Immature natural killer cell (primary cell): ENCODE data around the gene C4orf33. TPM values are rescaled to one million over a fixed set of nuclear protein-coding genes. Genes with fewer than 3 reads are reported as not detected.
"Not testable (repeated sequence)": the region's sequence is repeated elsewhere in the genome, so short reads cannot be mapped to it uniquely, and the experiment has no call there.

Experiments
- DNase-seq, 3 donors: peaks; one replicate each; pipeline ENCODE4 v3.0.0; 2022; ENCODE audit warnings: mixed read lengths in 1 of 3
- H3K27ac Mint-ChIP-seq, 6 donors: one replicate each; pipeline ENCODE4 v1.8.0; 2020; ENCODE audit warnings: mixed read lengths in 6 of 6, mild to moderate bottlenecking in 5 of 6, inconsistent platforms in 4 of 6, moderate library complexity in 3 of 6
- H3K27me3 Mint-ChIP-seq, 3 donors: one replicate each; pipeline ENCODE4 v1.8.0; 2020 to 2021; ENCODE audit warnings: low read depth in 3 of 3, mild to moderate bottlenecking in 3 of 3, mixed read lengths in 3 of 3, moderate library complexity in 3 of 3, inconsistent platforms in 1 of 3
- H3K36me3 Mint-ChIP-seq, 3 donors: one replicate each; pipeline ENCODE4 v1.8.0; 2020; ENCODE audit warnings: mixed read lengths in 3 of 3, inconsistent platforms in 2 of 3, mild to moderate bottlenecking in 2 of 3
- H3K4me1 Mint-ChIP-seq, 2 donors: one replicate each; pipeline ENCODE4 v1.8.0; 2020; ENCODE audit warnings: inconsistent platforms in 2 of 2, mild to moderate bottlenecking in 2 of 2, mixed read lengths in 2 of 2, moderate library complexity in 1 of 2
- H3K4me3 Mint-ChIP-seq, 5 donors: one replicate each; pipeline ENCODE4 v1.8.0; 2020; ENCODE audit warnings: mild to moderate bottlenecking in 5 of 5, mixed read lengths in 5 of 5, inconsistent platforms in 3 of 5, moderate library complexity in 3 of 5
- H3K9me3 Mint-ChIP-seq, 6 donors: one replicate each; pipeline ENCODE4 v1.8.0; 2020; ENCODE audit warnings: mild to moderate bottlenecking in 6 of 6, mixed read lengths in 6 of 6, inconsistent platforms in 4 of 6, moderate library complexity in 3 of 6
- polyA plus RNA-seq, 3 donors: library from polyadenylated mRNA; unstranded; fragments of 300-500 nt; fragmentation: Illumina TruSeq; gene quantifications; one replicate each; pipeline ENCODE4 v1.2.3, GENCODE V29; 2021

Gene C4orf33
- polyA plus RNA-seq, 3 donors from 2014 or later: 9.4 to 22.6 (median 16.7) TPM

- no peak for DNase-seq
- H3K27me3 Mint-ChIP-seq: peaks cover 3 to 7% (median 4%) of the 10 kb centered on the region in 3 donors
- peaks cover 0 to under 1% (median 0%) of the 10 kb centered on the region in 3 donors for H3K36me3 Mint-ChIP-seq
- peak overlapping the region in 1 of 6 donors; percentile 93 for H3K27ac Mint-ChIP-seq
- peaks cover 9 to 33% of the 10 kb centered on the region in 2 donors for H3K4me1 Mint-ChIP-seq
- no peaks in the 10 kb centered on the region for H3K9me3 Mint-ChIP-seq
- peak overlapping the region; percentile 15 to 50 (median 27) for H3K4me3 Mint-ChIP-seq
These were observed 1.6 kb upstream of the C4orf33 start for GRCh38 chr4:129094347-129094746.

GRCh38 chr4:129098531-129099001 is 2.6 kb downstream of the C4orf33 start:
- peak overlapping the region in 1 of 6 donors; percentile 38 for H3K27ac Mint-ChIP-seq
- peaks cover 9 to 27% of the 10 kb centered on the region in 2 donors for H3K4me1 Mint-ChIP-seq
- peak overlapping the region in 1 of 5 donors; percentile 34 for H3K4me3 Mint-ChIP-seq
- DNase-seq: no peak
- peaks cover 4 to 13% (median 5%) of the 10 kb centered on the region in 3 donors for H3K36me3 Mint-ChIP-seq
- H3K27me3 Mint-ChIP-seq: peaks cover under 1 to 4% (median 3%) of the 10 kb centered on the region in 3 donors
- H3K9me3 Mint-ChIP-seq: no peaks in the 10 kb centered on the region

GRCh38 chr4:129109965-129110824 is 14.2 kb downstream of the C4orf33 start:
- Mint-ChIP-seq H3K4me1 (no peaks in the 10 kb centered on the region), H3K27me3 (no peaks in the 10 kb centered on the region), H3K4me3 (no peak overlapping the region), H3K27ac (no peak overlapping the region), H3K9me3 (no peaks in the 10 kb centered on the region), H3K36me3 (peaks cover 17 to 38% (median 21%) of the 10 kb centered on the region in 3 donors)
- no peak for DNase-seq

GRCh38 chr4:129110931-129111330 is 15.0 kb downstream of the C4orf33 start:
- H3K36me3 Mint-ChIP-seq: peaks cover 17 to 38% (median 19%) of the 10 kb centered on the region in 3 donors
- H3K4me3 Mint-ChIP-seq: no peak overlapping the region
- no peaks in the 10 kb centered on the region for H3K4me1 Mint-ChIP-seq
- DNase-seq: no peak
- no peaks in the 10 kb centered on the region for H3K9me3 Mint-ChIP-seq
- no peaks in the 10 kb centered on the region for H3K27me3 Mint-ChIP-seq
- H3K27ac Mint-ChIP-seq: no peak overlapping the region

GRCh38 chr4:129111919-129112318 is 16.0 kb downstream of the C4orf33 start:
- Mint-ChIP-seq H3K4me3 (no peak overlapping the region), H3K27me3 (no peaks in the 10 kb centered on the region), H3K9me3 (no peaks in the 10 kb centered on the region), H3K27ac (no peak overlapping the region), H3K36me3 (peaks cover 17 to 38% (median 19%) of the 10 kb centered on the region in 3 donors), H3K4me1 (no peaks in the 10 kb centered on the region)
- no peak for DNase-seq

- Mint-ChIP-seq H3K27ac (no peak overlapping the region), H3K36me3 (peaks cover 17 to 38% (median 23%) of the 10 kb centered on the region in 3 donors), H3K27me3 (no peaks in the 10 kb centered on the region), H3K4me3 (no peak overlapping the region), H3K4me1 (no peaks in the 10 kb centered on the region), H3K9me3 (no peaks in the 10 kb centered on the region)
- no peak for DNase-seq
These were observed 17.5 kb downstream of the C4orf33 start for GRCh38 chr4:129113434-129113833.

- no peak overlapping the region for H3K27ac Mint-ChIP-seq
- DNase-seq: no peak
- H3K4me1 Mint-ChIP-seq: no peaks in the 10 kb centered on the region
- H3K36me3 Mint-ChIP-seq: peaks cover 16 to 38% (median 24%) of the 10 kb centered on the region in 3 donors
- H3K27me3 Mint-ChIP-seq: no peaks in the 10 kb centered on the region
- no peaks in the 10 kb centered on the region for H3K9me3 Mint-ChIP-seq
- no peak overlapping the region for H3K4me3 Mint-ChIP-seq
These were observed 18.0 kb downstream of the C4orf33 start for GRCh38 chr4:129113919-129114318.

- Mint-ChIP-seq H3K27me3 (peaks cover 0 to 3% (median 2%) of the 10 kb centered on the region in 3 donors), H3K27ac (no peak overlapping the region), H3K4me3 (no peak overlapping the region), H3K4me1 (no peaks in the 10 kb centered on the region), H3K9me3 (no peaks in the 10 kb centered on the region), H3K36me3 (peaks cover 0 to 18% (median 10%) of the 10 kb centered on the region in 3 donors)
- no peak for DNase-seq
These were observed 21.8 kb downstream of the C4orf33 start for GRCh38 chr4:129117705-129118104.

- not testable (repeated sequence) for H3K4me1 Mint-ChIP-seq, H3K27ac Mint-ChIP-seq, H3K9me3 Mint-ChIP-seq, H3K27me3 Mint-ChIP-seq, DNase-seq, H3K4me3 Mint-ChIP-seq
- H3K36me3 Mint-ChIP-seq: peaks cover 4 to 20% (median 6%) of the 10 kb centered on the region in 3 donors
These were observed 30.7 kb downstream of the C4orf33 start for GRCh38 chr4:129126614-129127013.

GRCh38 chr4:129129143-129129542 is 33.2 kb downstream of the C4orf33 start:
- Mint-ChIP-seq H3K4me1 (no peaks in the 10 kb centered on the region), H3K36me3 (peaks cover 4 to 11% (median 6%) of the 10 kb centered on the region in 3 donors), H3K4me3 (no peak overlapping the region), H3K27me3 (no peaks in the 10 kb centered on the region), H3K27ac (no peak overlapping the region), H3K9me3 (peaks cover 0 to 9% (median 3%) of the 10 kb centered on the region in 6 donors)
- DNase-seq: no peak

GRCh38 chr4:129131343-129131742 is 35.4 kb downstream of the C4orf33 start:
- no peak overlapping the region for H3K4me3 Mint-ChIP-seq
- peaks cover 0 to 7% (median 0%) of the 10 kb centered on the region in 3 donors for H3K36me3 Mint-ChIP-seq
- no peaks in the 10 kb centered on the region for H3K4me1 Mint-ChIP-seq
- H3K9me3 Mint-ChIP-seq: peaks cover 0 to 9% (median 3%) of the 10 kb centered on the region in 6 donors
- no peak overlapping the region for H3K27ac Mint-ChIP-seq
- DNase-seq: no peak
- H3K27me3 Mint-ChIP-seq: no peaks in the 10 kb centered on the region

GRCh38 chr4:129136433-129136832 is 40.5 kb downstream of the C4orf33 start:
- Mint-ChIP-seq H3K36me3 (no peaks in the 10 kb centered on the region), H3K27me3 (peaks cover 0 to 1% (median 0%) of the 10 kb centered on the region in 3 donors), H3K27ac (no peak overlapping the region), H3K9me3 (peaks cover 0 to 4% (median under 1%) of the 10 kb centered on the region in 6 donors), H3K4me1 (no peaks in the 10 kb centered on the region), H3K4me3 (no peak overlapping the region)
- DNase-seq: no peak

- no peak overlapping the region for H3K4me3 Mint-ChIP-seq
- DNase-seq: no peak
- H3K27ac Mint-ChIP-seq: no peak overlapping the region
- no peaks in the 10 kb centered on the region for H3K36me3 Mint-ChIP-seq
- no peaks in the 10 kb centered on the region for H3K4me1 Mint-ChIP-seq
- H3K27me3 Mint-ChIP-seq: peaks cover under 1 to 6% (median 2%) of the 10 kb centered on the region in 3 donors
- peaks cover 0 to 2% (median 0%) of the 10 kb centered on the region in 6 donors for H3K9me3 Mint-ChIP-seq
These were observed 43.0 kb downstream of the C4orf33 start for GRCh38 chr4:129138810-129139496.

- peaks cover 0 to under 1% (median 0%) of the 10 kb centered on the region in 6 donors for H3K9me3 Mint-ChIP-seq
- H3K4me3 Mint-ChIP-seq: no peak overlapping the region
- H3K36me3 Mint-ChIP-seq: no peaks in the 10 kb centered on the region
- no peak overlapping the region for H3K27ac Mint-ChIP-seq
- no peaks in the 10 kb centered on the region for H3K4me1 Mint-ChIP-seq
- peaks cover 2 to 6% (median 4%) of the 10 kb centered on the region in 3 donors for H3K27me3 Mint-ChIP-seq
- no peak for DNase-seq
These were observed 44.6 kb downstream of the C4orf33 start for GRCh38 chr4:129140521-129140920.
